Stimulated activated CD8-positive, alpha-beta memory T cell treated with anti-CD3 and anti-CD28 coated beads, Interleukin-7, amount 100 ng/mL, for 24 hours (primary cell): Measurements from ENCODE around the gene OPCML.

Experiments
- DNase-seq: peaks from one replicate; pipeline ENCODE4 v3.0.0-alpha.2; 2020; ENCODE audit warnings: low read depth

Gene OPCML

GRCh38 chr11:132982772-132983640 is 549.3 kb downstream of the OPCML start:
- no peak for DNase-seq

- no peak for DNase-seq
Measured at GRCh38 chr11:132981131-132981956, 551.0 kb downstream of the OPCML start.

DNA sequence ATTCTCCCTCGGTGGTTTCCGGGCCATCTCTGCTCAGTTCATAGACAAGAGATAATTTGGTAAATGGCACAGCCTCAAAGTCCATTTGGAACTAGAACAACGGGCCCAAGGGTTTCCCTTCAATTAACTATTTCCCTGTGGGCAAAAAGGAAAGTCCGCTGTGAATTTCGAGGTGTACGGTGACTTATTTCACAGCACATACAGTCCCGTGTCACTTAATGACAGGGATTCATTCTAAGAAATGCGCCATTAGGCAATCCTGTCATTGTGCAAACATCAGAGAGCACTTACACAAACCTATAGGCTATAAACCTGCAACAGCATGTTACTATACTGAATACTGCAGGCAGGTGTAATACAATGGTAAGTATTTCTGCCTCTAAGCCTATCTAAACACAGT is 551.6 kb downstream of the OPCML start:
- DNase-seq = no peak

- no peak for DNase-seq
Measured at GRCh38 chr11:132977746-132978145, 554.6 kb downstream of the OPCML start.

- DNase-seq = no peak
Measured at GRCh38 chr11:132977241-132977640, 555.1 kb downstream of the OPCML start.

GRCh38 chr11:132976115-132976514 is 556.2 kb downstream of the OPCML start:
- no peak for DNase-seq

DNA sequence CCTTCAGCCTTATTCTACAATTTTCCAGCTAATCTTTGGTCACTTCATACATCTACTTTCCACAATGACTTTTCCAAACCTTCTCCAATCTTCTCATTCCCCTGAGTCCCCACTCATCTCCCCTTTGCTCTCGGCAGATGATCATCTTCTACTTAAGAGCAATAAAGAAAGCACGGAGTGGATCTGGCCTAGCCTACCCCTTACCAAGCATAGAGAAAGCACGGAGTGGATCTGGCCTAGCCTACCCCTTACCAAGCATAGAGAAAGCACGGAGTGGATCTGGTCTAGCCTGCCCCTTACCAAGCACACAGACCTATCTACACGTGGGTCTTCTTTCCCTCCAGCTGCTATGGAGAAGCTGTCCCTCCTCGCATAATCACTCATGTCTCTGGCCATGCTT is 558.6 kb downstream of the OPCML start:
- no peak for DNase-seq

GRCh38 chr11:132972565-132972964 is 559.7 kb downstream of the OPCML start:
- DNase-seq = no peak

- DNase-seq = no peak
Measured at GRCh38 chr11:132971351-132971750, 561.0 kb downstream of the OPCML start.

- no peak for DNase-seq
Measured at GRCh38 chr11:132969892-132970291, 562.4 kb downstream of the OPCML start.

GRCh38 chr11:132962041-132962440 is 570.3 kb downstream of the OPCML start:
- no peak for DNase-seq

- DNase-seq = no peak
Measured at GRCh38 chr11:132961453-132961852, 570.8 kb downstream of the OPCML start.

DNA sequence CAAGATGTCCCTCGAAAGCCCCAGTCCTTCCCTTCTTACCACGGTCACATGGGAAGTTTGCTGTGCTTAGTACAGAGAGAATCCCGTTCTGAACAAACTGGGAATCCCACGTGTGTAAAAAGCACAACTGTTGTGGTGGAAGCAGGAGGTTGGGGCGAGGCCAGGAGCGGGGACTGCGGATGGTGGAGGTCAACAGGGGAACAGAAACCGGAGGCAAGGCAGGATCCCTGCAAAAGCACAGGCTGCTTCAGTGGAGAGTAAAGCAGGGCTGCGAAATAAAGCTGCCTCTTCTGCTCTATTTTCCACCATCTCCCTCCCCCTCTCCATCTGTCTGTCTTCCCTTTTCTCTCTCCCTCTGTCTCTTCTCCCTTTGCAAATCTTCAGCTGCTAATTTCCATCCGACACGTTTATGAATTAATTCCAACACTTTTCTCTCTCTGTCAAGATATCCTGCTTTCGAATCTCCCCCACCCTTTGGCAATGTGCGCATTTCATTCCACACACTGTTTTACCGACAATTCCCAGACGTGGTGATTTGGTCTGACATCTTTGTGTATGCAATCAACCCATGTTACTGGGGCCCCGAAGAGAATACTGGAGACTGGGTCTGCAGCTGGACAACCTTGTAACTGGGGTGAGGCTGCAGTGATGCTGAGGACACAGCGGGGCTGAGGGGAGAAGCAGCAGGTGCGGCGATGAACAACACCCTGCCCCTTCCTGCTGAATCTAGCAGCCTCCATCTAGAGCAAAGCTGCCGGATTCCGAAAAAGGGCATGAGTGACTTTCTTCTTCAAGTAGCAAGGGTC is 571.8 kb downstream of the OPCML start:
- no peak for DNase-seq

DNA sequence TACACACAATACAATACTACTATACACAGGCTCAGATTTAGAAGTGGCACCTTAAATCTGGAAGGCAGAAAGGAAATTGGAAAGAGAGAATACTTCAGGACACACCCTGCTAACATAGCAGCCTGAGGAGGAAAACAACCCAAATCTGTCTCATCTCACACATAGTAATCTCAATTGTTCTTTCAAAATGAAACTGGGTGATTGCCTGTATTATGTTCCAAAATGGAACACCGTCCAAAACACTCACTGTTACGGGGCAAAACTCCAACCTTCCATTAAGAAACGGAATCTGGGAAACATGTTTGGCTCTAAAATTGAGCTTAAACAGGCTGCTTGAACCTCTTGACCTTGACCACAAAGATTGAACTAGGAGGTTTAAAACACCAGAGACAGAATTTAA is 572.6 kb downstream of the OPCML start:
- no peak for DNase-seq

- DNase-seq = no peak
Measured at GRCh38 chr11:132957881-132958280, 574.4 kb downstream of the OPCML start.

DNA sequence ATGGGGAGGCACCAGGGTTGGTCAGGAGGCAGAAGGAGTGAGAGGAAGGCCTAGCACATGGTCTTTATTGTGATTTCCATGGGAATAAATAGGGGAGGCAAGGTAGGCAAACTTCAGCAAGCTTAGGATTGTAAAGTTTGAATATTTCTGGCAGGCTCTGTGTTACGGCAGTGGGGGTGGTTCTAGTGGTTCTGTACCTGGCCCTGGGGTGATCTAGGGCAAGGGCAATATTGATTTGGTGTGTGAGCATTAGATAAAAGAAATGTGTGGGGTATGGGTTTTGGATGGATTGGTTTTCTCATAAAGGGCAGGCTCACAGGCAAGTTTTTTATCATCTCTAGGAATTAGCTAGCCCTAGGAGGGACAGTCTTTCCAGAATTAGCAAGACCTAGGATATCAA is 584.0 kb downstream of the OPCML start:
- no peak for DNase-seq

- no peak for DNase-seq
Measured at GRCh38 chr11:132944569-132944944, 587.7 kb downstream of the OPCML start.

DNA sequence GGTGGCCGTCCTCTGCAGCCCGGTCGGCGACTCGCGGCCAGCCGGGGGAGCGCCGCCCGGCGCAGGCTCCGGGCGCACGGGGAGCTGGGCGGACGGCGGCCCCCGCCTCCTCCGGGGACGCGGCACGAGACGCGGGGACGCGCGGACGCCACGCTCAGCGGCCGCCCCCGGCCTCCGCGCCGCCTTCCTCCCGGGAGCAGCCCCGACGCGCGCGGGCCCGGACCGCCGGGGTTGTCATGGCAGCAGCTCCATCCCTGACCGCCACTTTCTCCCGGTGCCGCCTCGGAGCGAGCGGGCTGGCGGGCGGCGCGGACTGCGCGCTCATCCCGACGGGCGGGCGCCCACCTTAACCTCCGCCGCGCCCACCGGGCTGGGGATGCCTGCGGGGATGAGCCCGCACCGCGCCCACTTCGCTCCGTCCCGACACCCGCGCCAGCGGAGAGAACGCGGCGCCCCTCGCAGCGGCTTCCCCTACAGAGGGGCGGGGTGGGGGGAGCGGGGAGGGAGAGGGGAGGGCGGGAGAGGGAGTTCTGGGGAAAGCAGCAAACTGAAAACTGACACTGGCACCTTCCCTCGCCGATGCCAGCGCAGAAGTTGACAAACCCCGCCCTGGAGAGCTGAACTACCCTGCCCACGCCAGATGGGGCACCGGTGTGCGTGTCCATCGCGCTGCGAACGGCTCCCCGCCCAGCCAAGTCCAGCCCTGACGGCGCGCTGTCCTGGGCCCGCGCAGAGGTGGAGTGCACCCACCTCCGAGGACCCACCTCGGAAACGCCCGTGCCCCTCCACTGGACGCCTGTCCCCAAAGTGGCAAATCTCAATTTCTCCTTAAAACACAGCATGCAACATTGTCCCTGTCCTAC is 588.4 kb downstream of the OPCML start:
- no peak for DNase-seq

- DNase-seq = no peak
Measured at GRCh38 chr11:132943357-132943705, 589.0 kb downstream of the OPCML start.

GRCh38 chr11:132942611-132943356 is 589.5 kb downstream of the OPCML start:
- DNase-seq = no peak

DNA sequence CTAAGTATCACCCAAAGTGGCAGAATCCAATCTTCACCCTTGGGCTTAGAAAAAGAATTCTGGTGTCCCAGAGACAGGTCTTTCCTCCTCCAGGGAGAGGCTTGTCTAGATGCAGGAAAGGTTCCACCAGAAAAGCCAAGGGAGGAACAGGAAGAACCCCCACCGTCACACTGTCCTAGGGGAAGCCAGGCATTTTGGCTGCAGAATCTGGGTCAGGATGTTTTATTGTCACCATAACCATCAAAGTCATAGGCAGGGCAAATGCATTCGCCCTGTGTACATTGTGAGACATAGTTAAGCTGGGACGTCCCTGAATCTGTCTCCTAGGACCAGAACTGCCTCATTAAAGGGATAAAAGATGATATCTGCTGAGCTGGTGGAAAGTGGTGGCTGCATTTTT is 590.5 kb downstream of the OPCML start:
- no peak for DNase-seq
